Liver (tissue), 9 donors: ENCODE measurements around the gene OR10Z1. TPM values are rescaled to one million over a fixed set of nuclear protein-coding genes. Genes with fewer than 3 reads are reported as not detected.

Experiments
- DNase-seq: peaks from one replicate; pipeline ENCODE4 v3.0.0-alpha.2; 2017; ENCODE audit warnings: low spot score
- H3K27ac ChIP-seq, 2 donors: one replicate each; pipeline ENCODE4 v1.7.0; 2013; ENCODE audit warnings: inconsistent platforms in 2 of 2, low read length in 2 of 2, control low read depth in 1 of 2, low read depth in 1 of 2, mild to moderate bottlenecking in 1 of 2
- H3K27me3 ChIP-seq, 4 donors: one replicate each; pipeline versions ENCODE4 v1.6.1 to v1.7.0; 2013; ENCODE audit warnings: low read length in 3 of 4, inconsistent platforms in 1 of 4, mild to moderate bottlenecking in 1 of 4, moderate library complexity in 1 of 4; ENCODE audit not compliant: control insufficient read depth in 4 of 4, insufficient read depth in 4 of 4
- H3K36me3 ChIP-seq, 4 donors: one replicate each; pipeline versions ENCODE4 v1.6.1 to v1.7.0; 2013; ENCODE audit warnings: low read length in 3 of 4, mild to moderate bottlenecking in 3 of 4, low read depth in 1 of 4, moderate library complexity in 1 of 4; ENCODE audit not compliant: control insufficient read depth in 4 of 4, insufficient read depth in 3 of 4
- H3K4me1 ChIP-seq, 4 donors: one replicate each; pipeline versions ENCODE4 v1.6.1 to v1.7.0; 2013; ENCODE audit warnings: low read length in 3 of 4, mild to moderate bottlenecking in 3 of 4, moderate library complexity in 1 of 4; ENCODE audit not compliant: control insufficient read depth in 4 of 4, insufficient read depth in 4 of 4
- H3K4me3 ChIP-seq, 3 donors: one replicate each; pipeline versions ENCODE4 v1.6.1 to v1.7.0; 2013; ENCODE audit warnings: low read length in 3 of 3, control low read depth in 1 of 3, low read depth in 1 of 3, mild to moderate bottlenecking in 1 of 3
- H3K9ac ChIP-seq, 2 donors: one replicate each; pipeline ENCODE4 v1.7.0; 2013; ENCODE audit warnings: low read length in 2 of 2, mild to moderate bottlenecking in 2 of 2, moderate library complexity in 2 of 2, control low read depth in 1 of 2, low read depth in 1 of 2
- H3K9me3 ChIP-seq, 4 donors: one replicate each; pipeline versions ENCODE4 v1.6.1 to v1.7.0; 2013; ENCODE audit warnings: low read length in 3 of 4; ENCODE audit not compliant: control insufficient read depth in 4 of 4
- ATF3 ChIP-seq: IDR thresholded peaks from 2 replicates; pipeline ENCODE4 v1.6.1; 2016; ENCODE audit warnings: antibody characterized with exemption
- EGR1 ChIP-seq, 2 donors: IDR thresholded peaks; 2 replicates each; pipeline ENCODE4 v1.6.1; 2016 to 2018; ENCODE audit warnings: antibody characterized with exemption in 2 of 2, low read depth in 2 of 2
- FOXA1 ChIP-seq: IDR thresholded peaks from 2 replicates; pipeline ENCODE4 v1.6.1; 2016; ENCODE audit warnings: antibody characterized with exemption
- FOXA2 ChIP-seq: IDR thresholded peaks from 2 replicates; pipeline ENCODE4 v1.6.1; 2016; ENCODE audit warnings: antibody characterized with exemption
- GABPA ChIP-seq, 2 donors: IDR thresholded peaks in 1 of 2; conservative IDR thresholded peaks in 1 of 2; 2 replicates each; pipeline ENCODE4 v1.6.1; 2016; ENCODE audit warnings: antibody characterized with exemption in 2 of 2, mild to moderate bottlenecking in 1 of 2, moderate library complexity in 1 of 2
- HNF4A ChIP-seq, 2 donors: conservative IDR thresholded peaks; 2 replicates each; pipeline ENCODE4 v1.6.1; 2016; ENCODE audit warnings: antibody characterized with exemption in 2 of 2, mild to moderate bottlenecking in 2 of 2
- HNF4G ChIP-seq: IDR thresholded peaks from 2 replicates; pipeline ENCODE4 v1.6.1; 2016; ENCODE audit warnings: antibody characterized with exemption
- JUND ChIP-seq, 2 donors: IDR thresholded peaks; 2 replicates each; pipeline ENCODE4 v1.6.1; 2016; ENCODE audit warnings: antibody characterized with exemption in 2 of 2
- MAX ChIP-seq: IDR thresholded peaks from 2 replicates; pipeline ENCODE4 v1.6.1; 2016; ENCODE audit warnings: antibody characterized with exemption
- NR2F2 ChIP-seq: IDR thresholded peaks from 2 replicates; pipeline ENCODE4 v1.6.1; 2016; ENCODE audit warnings: antibody characterized with exemption
- RAD21 ChIP-seq, 2 donors: IDR thresholded peaks; 2 replicates each; pipeline ENCODE4 v1.6.1; 2016; ENCODE audit warnings: antibody characterized with exemption in 2 of 2, mild to moderate bottlenecking in 2 of 2
- RXRA ChIP-seq, 2 donors: IDR thresholded peaks; 2 replicates each; pipeline ENCODE4 v1.6.1; 2017 to 2018; ENCODE audit warnings: antibody characterized with exemption in 2 of 2, mild to moderate bottlenecking in 1 of 2
- SP1 ChIP-seq: IDR thresholded peaks from 2 replicates; pipeline ENCODE4 v1.6.1; 2018; ENCODE audit warnings: antibody characterized with exemption, mild to moderate bottlenecking
- YY1 ChIP-seq: IDR thresholded peaks from 2 replicates; pipeline ENCODE4 v1.6.1; 2016; ENCODE audit warnings: antibody characterized with exemption, mild to moderate bottlenecking
- ZBTB33 ChIP-seq: IDR thresholded peaks from 2 replicates; pipeline ENCODE4 v1.6.1; 2016; ENCODE audit warnings: antibody characterized with exemption
- WGBS: extraction: QIAGEN DNeasy Blood & Tissue Kit; methylation state at CpG from one replicate; pipeline ENCODE4 v1.1.7; 2013; 5-methylcytosine and 5-hydroxymethylcytosine counted together
- polyA plus RNA-seq, 2 donors: library from polyadenylated mRNA; stranded (reverse) in 1 of 2; unstranded in 1 of 2; fragments of 200-250 nt in 1 of 2; fragments of >200 nt in 1 of 2; fragmentation: Nextera tagmentation in 1 of 2; extraction: Ambion mirVana in 1 of 2; gene quantifications; one replicate each; pipeline versions ENCODE4 v1.2.1 to v1.2.3, GENCODE V29; 2013 to 2015
- total RNA-seq, 2 donors: library from RNA; depleted of rRNA; stranded (reverse); fragments of >200 nt; gene quantifications; one replicate each; pipeline ENCODE4 v1.2.3, GENCODE V29; 2014
- TF ChIP-seq, protein P1 (sequence below): IDR thresholded peaks from 2 replicates; pipeline ENCODE4 v1.6.1; 2016; ENCODE audit warnings: antibody characterized with exemption, mild to moderate bottlenecking
- TF ChIP-seq, protein P2 (sequence below): fragments of 150-350 bp; IDR thresholded peaks from 2 replicates; pipeline ENCODE4 v1.5.1; 2017; ENCODE audit warnings: improper control_type of control experiment, low read depth, low read length; ENCODE audit not compliant: missing input control
- donor health status: healthy.
- donor health status: healthy.
- donor health status: healthy.
- donor health status: healthy.
- donor health status: healthy.

Gene OR10Z1
- total and polyA plus RNA-seq, 4 donors: not detected

GRCh38 chr1:158644449-158644848 lies 39.4 kb downstream of the OR10Z1 start (continued):
- TF ChIP-seq ZBTB33 (no peak), YY1 (no peak), SP1 (no peak), MAX (no peak), RAD21 (IDR thresholded peaks at IDR 0.05) (no peak)

DNA sequence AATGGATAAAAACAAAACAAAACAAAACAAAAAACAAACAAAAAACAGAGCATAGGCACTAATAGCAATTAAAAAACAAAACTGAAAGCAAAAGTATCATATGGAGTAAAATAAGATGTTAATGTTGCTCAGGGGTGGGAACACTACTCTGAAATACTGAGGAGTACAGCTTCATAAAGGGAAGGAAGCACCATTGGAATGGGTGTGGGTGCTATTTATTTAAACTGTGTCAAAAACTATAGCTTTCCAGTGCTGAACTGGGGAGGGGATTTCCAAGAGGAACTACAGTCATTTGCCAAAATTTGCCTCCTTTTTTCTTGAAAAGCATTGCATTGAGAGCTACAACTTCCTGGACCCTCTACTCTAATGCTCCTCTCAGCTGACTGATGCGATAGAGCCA lies 41.4 kb downstream of the OR10Z1 start:
- Histone ChIP-seq H3K36me3 (no peaks in the 10 kb centered on the region), H3K9me3 (no peaks in the 10 kb centered on the region), H3K4me1 (no peaks in the 10 kb centered on the region), H3K4me3 (no peak overlapping the region), H3K27me3 (no peaks in the 10 kb centered on the region), H3K9ac (no peak overlapping the region), H3K27ac (no peak overlapping the region)
- no peak for DNase-seq
- 87% methylated on average over 1 of the region's 1 CpG for WGBS
- no peak for TF ChIP-seq FOXA2
- TF ChIP-seq RAD21 (IDR thresholded peaks at IDR 0.05): no peak
- TF ChIP-seq SP1: no peak
- TF ChIP-seq, protein P1, sequence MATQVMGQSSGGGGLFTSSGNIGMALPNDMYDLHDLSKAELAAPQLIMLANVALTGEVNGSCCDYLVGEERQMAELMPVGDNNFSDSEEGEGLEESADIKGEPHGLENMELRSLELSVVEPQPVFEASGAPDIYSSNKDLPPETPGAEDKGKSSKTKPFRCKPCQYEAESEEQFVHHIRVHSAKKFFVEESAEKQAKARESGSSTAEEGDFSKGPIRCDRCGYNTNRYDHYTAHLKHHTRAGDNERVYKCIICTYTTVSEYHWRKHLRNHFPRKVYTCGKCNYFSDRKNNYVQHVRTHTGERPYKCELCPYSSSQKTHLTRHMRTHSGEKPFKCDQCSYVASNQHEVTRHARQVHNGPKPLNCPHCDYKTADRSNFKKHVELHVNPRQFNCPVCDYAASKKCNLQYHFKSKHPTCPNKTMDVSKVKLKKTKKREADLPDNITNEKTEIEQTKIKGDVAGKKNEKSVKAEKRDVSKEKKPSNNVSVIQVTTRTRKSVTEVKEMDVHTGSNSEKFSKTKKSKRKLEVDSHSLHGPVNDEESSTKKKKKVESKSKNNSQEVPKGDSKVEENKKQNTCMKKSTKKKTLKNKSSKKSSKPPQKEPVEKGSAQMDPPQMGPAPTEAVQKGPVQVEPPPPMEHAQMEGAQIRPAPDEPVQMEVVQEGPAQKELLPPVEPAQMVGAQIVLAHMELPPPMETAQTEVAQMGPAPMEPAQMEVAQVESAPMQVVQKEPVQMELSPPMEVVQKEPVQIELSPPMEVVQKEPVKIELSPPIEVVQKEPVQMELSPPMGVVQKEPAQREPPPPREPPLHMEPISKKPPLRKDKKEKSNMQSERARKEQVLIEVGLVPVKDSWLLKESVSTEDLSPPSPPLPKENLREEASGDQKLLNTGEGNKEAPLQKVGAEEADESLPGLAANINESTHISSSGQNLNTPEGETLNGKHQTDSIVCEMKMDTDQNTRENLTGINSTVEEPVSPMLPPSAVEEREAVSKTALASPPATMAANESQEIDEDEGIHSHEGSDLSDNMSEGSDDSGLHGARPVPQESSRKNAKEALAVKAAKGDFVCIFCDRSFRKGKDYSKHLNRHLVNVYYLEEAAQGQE: peak; percentile 57
- TF ChIP-seq YY1: no peak
- no peak for TF ChIP-seq ATF3
- no peak for TF ChIP-seq MAX

- Histone ChIP-seq H3K4me3 (no peak overlapping the region), H3K9me3 (no peaks in the 10 kb centered on the region), H3K27ac (no peak overlapping the region), H3K36me3 (no peaks in the 10 kb centered on the region), H3K4me1 (no peaks in the 10 kb centered on the region), H3K27me3 (no peaks in the 10 kb centered on the region), H3K9ac (no peak overlapping the region)
- no peak for DNase-seq
- TF ChIP-seq, protein P1: no peak
- TF ChIP-seq NR2F2 (no peak), EGR1 (IDR thresholded peaks at IDR 0.05; ENCODE audit: low read depth in 2 of 2) (no peak), HNF4A (conservative IDR thresholded peaks at IDR 0.05) (no peak), JUND (IDR thresholded peaks at IDR 0.05) (no peak), SP1 (no peak), ATF3 (no peak), FOXA2 (no peak), MAX (no peak), GABPA (IDR thresholded peaks at IDR 0.05 in 1 of 2, conservative IDR thresholded peaks at IDR 0.05 in 1 of 2) (no peak), FOXA1 (no peak), YY1 (no peak), RXRA (IDR thresholded peaks at IDR 0.05) (no peak), HNF4G (no peak)
- TF ChIP-seq, protein P2, sequence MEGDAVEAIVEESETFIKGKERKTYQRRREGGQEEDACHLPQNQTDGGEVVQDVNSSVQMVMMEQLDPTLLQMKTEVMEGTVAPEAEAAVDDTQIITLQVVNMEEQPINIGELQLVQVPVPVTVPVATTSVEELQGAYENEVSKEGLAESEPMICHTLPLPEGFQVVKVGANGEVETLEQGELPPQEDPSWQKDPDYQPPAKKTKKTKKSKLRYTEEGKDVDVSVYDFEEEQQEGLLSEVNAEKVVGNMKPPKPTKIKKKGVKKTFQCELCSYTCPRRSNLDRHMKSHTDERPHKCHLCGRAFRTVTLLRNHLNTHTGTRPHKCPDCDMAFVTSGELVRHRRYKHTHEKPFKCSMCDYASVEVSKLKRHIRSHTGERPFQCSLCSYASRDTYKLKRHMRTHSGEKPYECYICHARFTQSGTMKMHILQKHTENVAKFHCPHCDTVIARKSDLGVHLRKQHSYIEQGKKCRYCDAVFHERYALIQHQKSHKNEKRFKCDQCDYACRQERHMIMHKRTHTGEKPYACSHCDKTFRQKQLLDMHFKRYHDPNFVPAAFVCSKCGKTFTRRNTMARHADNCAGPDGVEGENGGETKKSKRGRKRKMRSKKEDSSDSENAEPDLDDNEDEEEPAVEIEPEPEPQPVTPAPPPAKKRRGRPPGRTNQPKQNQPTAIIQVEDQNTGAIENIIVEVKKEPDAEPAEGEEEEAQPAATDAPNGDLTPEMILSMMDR: no peak
Observed at GRCh38 chr1:158649052-158649451, 44.0 kb downstream of the OR10Z1 start.
